ENCODE results near the gene EAF1.

GRCh38 chr3:15471861-15472260 is 44.5 kb downstream of the EAF1 start:
- no peak for TF ChIP-seq CTCF (optimal IDR thresholded peaks at IDR 0.05 in 1 of 3, IDR thresholded peaks at IDR 0.05 in 1 of 3, conservative IDR thresholded peaks at IDR 0.05 in 1 of 3; ENCODE audit: extremely low read depth in 1 of 3, insufficient read depth in 2 of 3, low read length in 3 of 3)
- TF ChIP-seq EZH2 (IDR thresholded peaks at IDR 0.05; ENCODE audit: low read length), result no peak
